Uterus (tissue), 4 donors: ENCODE measurements around the gene BRSK2. TPM values are rescaled to one million over a fixed set of nuclear protein-coding genes. Genes with fewer than 3 reads are reported as not detected.
"Not testable (repeated sequence)": the region's sequence is repeated elsewhere in the genome, so short reads cannot be mapped to it uniquely, and the experiment has no call there.

Experiments
- DNase-seq, 2 donors: peaks; one replicate each; pipeline ENCODE4 v3.0.0-alpha.2; 2019 to 2020
- H3K27ac ChIP-seq, 2 donors: fragments of 200-600 bp; sonication (generic); 1 replicate in 1 of 2; 2 replicates in 1 of 2; pipeline ENCODE4 v1.5.1; 2016 to 2018
- H3K27me3 ChIP-seq, 2 donors: fragments of 200-600 bp; sonication (generic); one replicate each; pipeline ENCODE4 v1.5.1; 2018 to 2019; ENCODE audit warnings: control low read depth in 1 of 2
- H3K36me3 ChIP-seq, 2 donors: fragments of 200-600 bp; sonication (generic); one replicate each; pipeline ENCODE4 v1.5.1; 2019; ENCODE audit warnings: control low read depth in 1 of 2
- H3K4me1 ChIP-seq, 2 donors: fragments of 200-600 bp; sonication (generic); one replicate each; pipeline ENCODE4 v1.5.1; 2018 to 2019; ENCODE audit warnings: control low read depth in 1 of 2
- H3K4me3 ChIP-seq, 2 donors: fragments of 200-600 bp; sonication (generic); 1 replicate in 1 of 2; 2 replicates in 1 of 2; pipeline ENCODE4 v1.5.1; 2018 to 2019; ENCODE audit warnings: mild to moderate bottlenecking in 1 of 2
- H3K9me3 ChIP-seq, 2 donors: fragments of 200-600 bp; sonication (generic); one replicate each; pipeline ENCODE4 v1.5.1; 2019; ENCODE audit warnings: control low read depth in 1 of 2
- POLR2A ChIP-seq, 2 donors: fragments of 450-650 bp; IDR thresholded peaks; one replicate each; pipeline ENCODE4 v1.6.1; 2016; ENCODE audit warnings: antibody characterized with exemption in 2 of 2, mild to moderate bottlenecking in 1 of 2, moderate library complexity in 1 of 2
- intact Hi-C: fragments of 100-400 bp; cut with DNase I; formaldehyde crosslinking; loops from one replicate; pipeline ENCODE4 v1.15.1; 2023; ENCODE audit warnings: low total_unique reads
- total RNA-seq, 4 donors: library from RNA; depleted of rRNA in 3 of 4; stranded (reverse); fragments of >200 nt in 3 of 4; gene quantifications; one replicate each; pipeline versions ENCODE4 v1.1.0 to v1.2.4, GENCODE V29; 2014 to 2023
- TF ChIP-seq, protein P1 (sequence below), 4 experiments: fragments of 200-600 bp in 2 of 4; fragments of 450-650 bp in 2 of 4; sonication (generic) in 2 of 4; IDR thresholded peaks; one replicate each; pipeline ENCODE4 v1.5.1; 2016 to 2019; ENCODE audit warnings: antibody characterized with exemption in 4 of 4, mild to moderate bottlenecking in 2 of 4, moderate library complexity in 1 of 4
- donor health status: DM: yes; HTN: yes; CAD: no.

BRSK2 gene
- total RNA-seq, 4 donors from 2014 or later: 1.5 to 2.2 TPM; not detected in 2

DNA sequence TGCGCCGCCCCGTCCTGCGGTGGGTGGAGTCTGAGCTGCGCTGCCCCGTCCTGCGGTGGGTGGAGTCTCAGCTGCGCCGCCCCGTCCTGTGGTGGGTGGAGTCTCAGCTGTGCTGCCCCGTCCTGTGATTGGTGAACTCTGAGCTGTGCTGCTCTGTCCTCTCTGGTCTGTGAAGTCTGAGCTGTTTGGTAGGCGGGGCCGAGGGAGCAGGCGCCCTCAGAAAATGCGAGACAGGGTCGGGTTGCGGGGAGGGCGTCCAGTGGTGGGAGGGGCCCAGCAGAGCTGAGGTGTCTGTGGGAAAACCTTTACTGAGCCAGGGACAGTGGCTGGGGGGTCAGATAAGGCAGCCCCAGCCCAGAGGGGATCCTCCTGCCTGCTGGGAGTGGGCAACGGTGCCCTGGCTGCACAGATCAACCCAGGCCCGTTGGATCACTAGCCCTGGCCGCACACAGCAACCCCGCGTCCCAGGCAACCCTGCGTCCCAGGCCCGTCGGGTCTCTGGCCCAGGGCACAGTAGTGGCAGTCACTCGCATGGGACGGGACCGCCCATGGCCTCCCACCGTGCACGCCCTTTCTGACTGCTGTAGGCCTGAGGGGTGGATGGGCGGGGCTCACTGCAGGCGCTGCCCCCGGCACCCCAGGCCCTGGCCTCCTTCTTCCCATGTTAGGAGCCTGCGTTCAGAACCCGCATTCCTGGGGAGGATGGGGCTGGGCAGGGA lies 22.8 kb downstream of the BRSK2 start:
- DNase-seq: no peak
- Histone ChIP-seq H3K4me3 (no peak overlapping the region), H3K9me3 (peaks cover 0 to 12% of the 10 kb centered on the region in 2 donors), H3K27ac (no peak overlapping the region), H3K36me3 (no peaks in the 10 kb centered on the region), H3K27me3 (no peaks in the 10 kb centered on the region), H3K4me1 (no peaks in the 10 kb centered on the region)
- TF ChIP-seq POLR2A (IDR thresholded peaks at IDR 0.05): no peak
- TF ChIP-seq, protein P1, sequence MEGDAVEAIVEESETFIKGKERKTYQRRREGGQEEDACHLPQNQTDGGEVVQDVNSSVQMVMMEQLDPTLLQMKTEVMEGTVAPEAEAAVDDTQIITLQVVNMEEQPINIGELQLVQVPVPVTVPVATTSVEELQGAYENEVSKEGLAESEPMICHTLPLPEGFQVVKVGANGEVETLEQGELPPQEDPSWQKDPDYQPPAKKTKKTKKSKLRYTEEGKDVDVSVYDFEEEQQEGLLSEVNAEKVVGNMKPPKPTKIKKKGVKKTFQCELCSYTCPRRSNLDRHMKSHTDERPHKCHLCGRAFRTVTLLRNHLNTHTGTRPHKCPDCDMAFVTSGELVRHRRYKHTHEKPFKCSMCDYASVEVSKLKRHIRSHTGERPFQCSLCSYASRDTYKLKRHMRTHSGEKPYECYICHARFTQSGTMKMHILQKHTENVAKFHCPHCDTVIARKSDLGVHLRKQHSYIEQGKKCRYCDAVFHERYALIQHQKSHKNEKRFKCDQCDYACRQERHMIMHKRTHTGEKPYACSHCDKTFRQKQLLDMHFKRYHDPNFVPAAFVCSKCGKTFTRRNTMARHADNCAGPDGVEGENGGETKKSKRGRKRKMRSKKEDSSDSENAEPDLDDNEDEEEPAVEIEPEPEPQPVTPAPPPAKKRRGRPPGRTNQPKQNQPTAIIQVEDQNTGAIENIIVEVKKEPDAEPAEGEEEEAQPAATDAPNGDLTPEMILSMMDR (IDR thresholded peaks at IDR 0.05): no peak
- intact Hi-C loops: no loop called here

DNA sequence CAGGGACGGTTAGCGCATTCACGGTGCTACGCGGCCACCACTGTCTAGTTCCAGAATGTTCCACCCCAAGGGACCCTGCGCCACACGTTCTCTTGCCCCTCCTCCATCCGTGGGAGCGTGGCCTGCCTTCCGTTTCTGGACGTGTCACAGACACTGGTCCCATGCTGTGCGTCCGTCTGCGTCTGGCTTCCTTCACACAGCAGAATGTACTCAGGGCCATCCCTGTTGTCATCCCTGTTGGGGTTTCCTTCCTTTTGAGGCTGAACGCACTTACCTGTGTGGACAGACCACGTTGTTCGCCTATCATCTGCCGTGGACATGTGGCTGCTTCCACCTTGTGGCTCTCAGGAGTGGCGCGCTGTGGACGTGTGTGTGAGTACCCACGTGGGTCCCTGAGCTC lies 24.9 kb downstream of the BRSK2 start:
- Histone ChIP-seq H3K27ac (no peak overlapping the region), H3K4me1 (no peaks in the 10 kb centered on the region), H3K9me3 (peaks cover 0 to 30% of the 10 kb centered on the region in 2 donors), H3K27me3 (no peaks in the 10 kb centered on the region), H3K36me3 (no peaks in the 10 kb centered on the region), H3K4me3 (no peak overlapping the region)
- DNase-seq: no peak
- no peak for TF ChIP-seq POLR2A (IDR thresholded peaks at IDR 0.05)
- TF ChIP-seq, protein P1 (IDR thresholded peaks at IDR 0.05): no peak
- intact Hi-C loops: no loop called here

DNA sequence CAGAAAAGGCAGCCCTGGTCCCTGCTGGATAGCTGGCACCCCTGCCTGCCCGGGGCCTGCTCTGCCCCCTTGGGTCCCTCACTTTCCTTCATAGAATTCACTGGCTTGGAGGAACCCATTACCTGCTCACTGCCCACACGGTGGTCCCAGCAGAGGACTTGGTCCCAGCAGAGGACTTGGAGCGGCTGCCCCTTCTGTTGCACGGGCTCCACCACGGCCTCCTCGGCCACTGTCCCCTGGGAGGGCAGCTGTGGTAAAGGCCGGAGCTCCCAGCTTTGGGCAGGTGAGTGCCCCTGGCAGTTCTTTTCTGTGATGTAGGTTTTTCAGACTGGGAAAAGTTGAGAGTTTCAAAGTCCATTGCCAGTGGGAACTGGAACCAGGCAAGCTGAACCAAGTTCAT lies 25.9 kb downstream of the BRSK2 start:
- H3K27ac ChIP-seq: no peak overlapping the region
- TF ChIP-seq, protein P1 (IDR thresholded peaks at IDR 0.05): no peak
- TF ChIP-seq POLR2A (IDR thresholded peaks at IDR 0.05): no peak
- no peaks in the 10 kb centered on the region for H3K4me1 ChIP-seq
- DNase-seq: no peak
- intact Hi-C loops: no loop called here
- no peaks in the 10 kb centered on the region for H3K27me3 ChIP-seq
- H3K4me3 ChIP-seq: no peak overlapping the region
- H3K9me3 ChIP-seq: peaks cover 0 to 34% of the 10 kb centered on the region in 2 donors
- H3K36me3 ChIP-seq: no peaks in the 10 kb centered on the region

DNA sequence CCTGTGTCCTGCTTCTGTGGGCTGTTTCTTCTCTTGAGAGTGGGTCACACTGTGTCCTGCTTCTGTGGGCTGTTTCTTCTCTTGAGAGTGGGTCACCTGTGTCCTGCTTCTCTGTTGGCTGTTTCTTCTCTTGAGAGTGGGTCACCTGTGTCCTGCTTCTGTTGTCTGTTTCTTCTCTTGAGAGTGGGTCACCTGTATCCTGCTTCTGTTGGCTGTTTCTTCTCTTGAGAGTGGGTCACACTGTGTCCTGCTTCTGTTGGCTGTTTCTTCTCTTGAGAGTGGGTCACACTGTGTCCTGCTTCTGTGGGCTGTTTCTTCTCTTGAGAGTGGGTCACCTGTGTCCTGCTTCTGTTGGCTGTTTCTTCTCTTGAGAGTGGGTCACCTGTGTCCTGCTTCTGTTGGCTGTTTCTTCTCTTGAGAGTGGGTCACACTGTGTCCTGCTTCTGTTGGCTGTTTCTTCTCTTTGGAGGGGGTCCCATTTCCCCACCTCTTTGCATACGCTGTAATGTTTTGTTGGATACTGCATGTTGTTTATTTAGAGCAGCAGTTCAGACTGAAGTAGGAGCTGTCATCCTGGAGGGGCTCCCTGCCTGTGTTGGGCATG lies 28.6 kb downstream of the BRSK2 start:
- H3K9me3 ChIP-seq: peaks cover 0 to 34% of the 10 kb centered on the region in 2 donors
- DNase-seq, H3K27me3 ChIP-seq, H3K4me3 ChIP-seq, H3K27ac ChIP-seq, H3K4me1 ChIP-seq, intact Hi-C loops, H3K36me3 ChIP-seq: not testable (repeated sequence)

DNA sequence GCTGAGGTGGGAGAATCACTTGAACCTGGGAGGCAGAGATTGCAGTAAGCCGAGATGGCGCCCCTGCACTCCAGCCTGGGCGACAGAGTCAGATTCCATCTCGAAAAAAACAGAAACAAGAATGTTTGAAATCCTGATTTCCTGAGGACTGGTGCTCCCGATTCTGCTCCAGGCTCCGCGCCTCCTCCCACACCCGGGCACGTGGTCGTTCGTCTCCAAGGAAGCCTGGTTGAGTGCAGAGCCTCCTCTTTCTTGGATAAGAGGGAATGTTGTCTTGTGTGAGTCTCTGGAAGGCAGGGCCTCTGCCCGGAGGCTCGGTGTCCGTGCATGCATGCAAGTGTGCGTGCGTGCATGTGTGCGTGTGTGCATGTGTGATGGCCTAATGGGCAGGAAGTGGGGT lies 30.1 kb downstream of the BRSK2 start:
- Histone ChIP-seq H3K4me3 (no peak overlapping the region), H3K27ac (no peak overlapping the region), H3K4me1 (no peaks in the 10 kb centered on the region), H3K36me3 (no peaks in the 10 kb centered on the region), H3K9me3 (peaks cover 0 to 34% of the 10 kb centered on the region in 2 donors), H3K27me3 (no peaks in the 10 kb centered on the region)
- TF ChIP-seq, protein P1 (IDR thresholded peaks at IDR 0.05): no peak
- TF ChIP-seq POLR2A (IDR thresholded peaks at IDR 0.05): no peak
- DNase-seq: no peak
- intact Hi-C loops: no loop called here
